ENCODE data around the gene ARL2.
"Not testable (repeated sequence)": the region's sequence is repeated elsewhere in the genome, so short reads cannot be mapped to it uniquely, and the experiment has no call there.

The ARL2 gene

GRCh38 chr11:65013888-65014725 is at the start of gene ARL2:
Gene ARL2 (plus strand): TSS chr11:65014160. CDS start chr11:65014208, 48 bp downstream.
- DNase-seq: peak; percentile 85 to 98

GRCh38 chr11:64967375-64967774 is 46.6 kb upstream of the ARL2 start:
- DNase-seq: no peak

GRCh38 chr11:64969209-64969608 is 44.8 kb upstream of the ARL2 start:
- no peak for DNase-seq

GRCh38 chr11:64970731-64971151 is 43.2 kb upstream of the ARL2 start:
- DNase-seq: no peak

- DNase-seq: no peak
Measured at GRCh38 chr11:64971421-64972233, 42.3 kb upstream of the ARL2 start, which contains the start of gene MAJIN. Gene MAJIN (minus strand): TSS chr11:64972108. CDS start chr11:64959405, 12,703 bp downstream.

GRCh38 chr11:64974124-64974523 is 39.8 kb upstream of the ARL2 start:
- no peak for DNase-seq

- no peak for DNase-seq
Measured at GRCh38 chr11:64976651-64977050, 37.3 kb upstream of the ARL2 start.

GRCh38 chr11:64983339-64983738 is 30.6 kb upstream of the ARL2 start:
- not testable (repeated sequence) for DNase-seq

- DNase-seq: no peak
Measured at GRCh38 chr11:64987998-64988854, 25.7 kb upstream of the ARL2 start.

- no peak for DNase-seq
Measured at GRCh38 chr11:64989416-64989815, 24.5 kb upstream of the ARL2 start.

- DNase-seq: no peak
Measured at GRCh38 chr11:64990222-64990923, 23.6 kb upstream of the ARL2 start.

- DNase-seq: no peak
Measured at GRCh38 chr11:64994318-64994717, 19.6 kb upstream of the ARL2 start.

- DNase-seq: no peak
Measured at GRCh38 chr11:64996327-64996709, 17.6 kb upstream of the ARL2 start.

- peak; percentile 78 to 88 for DNase-seq
Measured at GRCh38 chr11:64996710-64997380, 17.1 kb upstream of the ARL2 start, which contains the start of gene BATF2. Gene BATF2 (minus strand): TSS chr11:64996971. CDS start chr11:64996914, 57 bp downstream.

- DNase-seq: peak; percentile 53 to 68
Measured at GRCh38 chr11:64998141-64998540, 15.8 kb upstream of the ARL2 start.

- DNase-seq: peak; percentile 95 to 97
Measured at GRCh38 chr11:64998690-64999431, 15.1 kb upstream of the ARL2 start.

GRCh38 chr11:64999478-64999877 is 14.5 kb upstream of the ARL2 start:
- DNase-seq: no peak

- no peak for DNase-seq
Measured at GRCh38 chr11:65002706-65003105, 11.3 kb upstream of the ARL2 start.

GRCh38 chr11:65003282-65003681 is 10.7 kb upstream of the ARL2 start:
- DNase-seq: no peak

- DNase-seq: not testable (repeated sequence)
Measured at GRCh38 chr11:65003968-65004367, 10.0 kb upstream of the ARL2 start.

- no peak for DNase-seq
Measured at GRCh38 chr11:65008016-65008415, 5.9 kb upstream of the ARL2 start.

Data from NCI-H526 (cell line).